Endothelial cell of hepatic sinusoid (primary cell): Measurements from ENCODE around the gene DNAH17.

ENCODE experiments used
- in situ Hi-C: cut with HindIII; loops from 2 replicates; pipeline ENCODE4 v1.10.0; 2017; ENCODE audit warnings: low sequenced_read_pairs

DNAH17 gene, protein sequence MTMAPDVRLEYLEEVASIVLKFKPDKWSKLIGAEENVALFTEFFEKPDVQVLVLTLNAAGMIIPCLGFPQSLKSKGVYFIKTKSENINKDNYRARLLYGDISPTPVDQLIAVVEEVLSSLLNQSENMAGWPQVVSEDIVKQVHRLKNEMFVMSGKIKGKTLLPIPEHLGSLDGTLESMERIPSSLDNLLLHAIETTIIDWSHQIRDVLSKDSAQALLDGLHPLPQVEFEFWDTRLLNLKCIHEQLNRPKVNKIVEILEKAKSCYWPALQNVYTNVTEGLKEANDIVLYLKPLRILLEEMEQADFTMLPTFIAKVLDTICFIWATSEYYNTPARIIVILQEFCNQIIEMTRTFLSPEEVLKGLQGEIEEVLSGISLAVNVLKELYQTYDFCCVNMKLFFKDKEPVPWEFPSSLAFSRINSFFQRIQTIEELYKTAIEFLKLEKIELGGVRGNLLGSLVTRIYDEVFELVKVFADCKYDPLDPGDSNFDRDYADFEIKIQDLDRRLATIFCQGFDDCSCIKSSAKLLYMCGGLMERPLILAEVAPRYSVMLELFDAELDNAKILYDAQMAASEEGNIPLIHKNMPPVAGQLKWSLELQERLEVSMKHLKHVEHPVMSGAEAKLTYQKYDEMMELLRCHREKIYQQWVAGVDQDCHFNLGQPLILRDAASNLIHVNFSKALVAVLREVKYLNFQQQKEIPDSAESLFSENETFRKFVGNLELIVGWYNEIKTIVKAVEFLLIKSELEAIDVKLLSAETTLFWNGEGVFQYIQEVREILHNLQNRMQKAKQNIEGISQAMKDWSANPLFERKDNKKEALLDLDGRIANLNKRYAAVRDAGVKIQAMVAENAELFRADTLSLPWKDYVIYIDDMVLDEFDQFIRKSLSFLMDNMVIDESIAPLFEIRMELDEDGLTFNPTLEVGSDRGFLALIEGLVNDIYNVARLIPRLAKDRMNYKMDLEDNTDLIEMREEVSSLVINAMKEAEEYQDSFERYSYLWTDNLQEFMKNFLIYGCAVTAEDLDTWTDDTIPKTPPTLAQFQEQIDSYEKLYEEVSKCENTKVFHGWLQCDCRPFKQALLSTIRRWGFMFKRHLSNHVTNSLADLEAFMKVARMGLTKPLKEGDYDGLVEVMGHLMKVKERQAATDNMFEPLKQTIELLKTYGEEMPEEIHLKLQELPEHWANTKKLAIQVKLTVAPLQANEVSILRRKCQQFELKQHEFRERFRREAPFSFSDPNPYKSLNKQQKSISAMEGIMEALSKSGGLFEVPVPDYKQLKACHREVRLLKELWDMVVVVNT (N-terminal part only)

GRCh38 chr17:78577296-78577695, at the start of gene DNAH17:
Gene DNAH17 (minus strand): TSS chr17:78577396. CDS start chr17:78575057, 2,339 bp downstream.
- in situ Hi-C loops = no loop called here

DNA sequence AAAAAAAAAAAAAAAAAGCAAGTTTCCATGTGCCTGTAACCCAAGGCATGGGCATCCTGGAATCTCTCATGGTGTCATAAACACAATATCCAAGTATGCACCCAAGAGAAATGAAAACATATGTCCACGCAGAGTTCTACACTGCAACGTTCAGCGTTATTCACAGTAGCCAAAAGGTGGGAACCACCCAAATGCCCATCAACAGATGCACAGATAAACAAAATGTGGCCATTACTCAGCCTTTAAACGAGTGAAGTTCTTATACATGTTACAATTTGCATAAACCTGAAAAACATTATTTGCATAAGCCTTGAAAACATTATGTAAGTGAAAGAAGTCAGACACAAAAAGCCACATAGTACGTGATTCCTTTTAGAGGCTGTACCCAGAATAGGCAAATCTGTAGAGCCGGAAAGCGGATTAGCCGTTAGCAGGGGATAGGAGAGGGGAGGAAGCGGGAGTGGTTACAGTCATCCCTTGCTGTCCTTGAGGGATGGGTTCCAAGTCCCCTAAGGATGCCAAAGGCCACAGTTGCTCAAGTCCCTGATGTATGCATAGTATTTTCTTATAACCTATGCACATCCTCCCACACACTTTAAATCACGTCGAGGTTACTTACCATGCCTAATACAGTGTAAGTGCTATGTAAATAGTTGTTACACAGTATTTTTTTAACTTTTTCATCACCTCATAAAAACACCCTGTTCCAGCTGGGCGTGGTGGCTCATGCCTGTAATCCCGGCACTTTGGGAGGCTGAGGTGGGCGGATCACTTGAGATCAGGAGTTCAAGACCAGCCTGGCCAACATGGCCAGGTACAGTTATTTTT, 47.3 kb upstream of the DNAH17 start:
- in situ Hi-C loops = no loop called here

DNA sequence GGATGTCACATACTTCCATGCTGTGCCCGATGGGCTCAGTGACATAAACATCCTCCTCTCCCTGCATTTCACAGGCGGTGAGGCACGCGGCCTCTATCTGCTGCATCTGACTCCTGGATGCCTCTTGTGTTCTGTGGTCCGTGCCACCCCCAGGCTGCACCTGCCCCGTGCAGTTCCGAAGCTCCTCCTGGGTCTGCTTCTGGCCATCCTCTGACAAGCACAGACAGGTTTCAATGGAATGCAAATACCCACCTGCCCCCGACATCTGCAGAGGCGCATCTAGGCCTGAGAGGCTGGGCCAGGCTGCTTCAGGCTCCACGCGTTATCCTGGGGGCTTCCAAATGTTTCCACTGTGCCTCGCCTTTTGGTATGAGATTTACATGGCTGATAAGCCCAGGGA, 46.3 kb upstream of the DNAH17 start:
- in situ Hi-C loops = no loop called here

DNA sequence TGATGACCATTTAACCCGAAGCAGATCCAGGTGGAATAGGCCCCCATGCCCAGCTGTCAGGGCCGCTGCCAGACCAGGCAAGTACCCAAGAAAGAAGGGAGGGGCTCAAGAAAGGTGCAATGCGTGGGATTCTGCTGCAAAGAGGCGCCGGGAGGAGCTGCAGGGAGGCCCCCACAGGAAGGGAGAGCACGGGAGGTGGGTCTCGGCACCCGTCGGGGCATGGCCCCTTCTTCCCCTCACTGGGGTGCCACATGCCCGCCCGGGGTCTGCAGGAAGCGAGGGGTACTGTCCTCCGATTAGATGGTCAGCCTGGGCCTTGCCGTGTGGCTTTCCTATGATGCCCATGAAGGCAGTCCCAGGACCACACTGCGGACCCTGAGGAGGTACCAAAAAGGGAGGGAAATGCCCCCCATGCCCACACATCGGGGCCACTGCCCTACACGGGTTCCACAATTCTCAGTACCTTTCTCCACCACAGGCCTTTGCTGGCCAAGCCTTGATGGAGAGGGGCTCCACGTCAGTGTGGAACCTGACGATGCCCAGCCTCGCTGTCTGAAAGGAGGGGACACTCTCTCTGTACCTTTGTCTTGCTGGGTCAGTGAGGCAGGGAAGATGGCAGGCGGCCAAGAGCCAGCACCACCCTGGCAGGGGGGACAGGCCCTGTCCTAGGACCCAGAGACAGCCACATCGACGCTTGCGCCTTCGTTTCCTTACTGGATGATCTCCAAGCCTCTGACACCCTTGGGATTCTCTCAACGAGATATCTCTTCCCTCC, 45.5 kb upstream of the DNAH17 start:
- in situ Hi-C loops = no loop called here

DNA sequence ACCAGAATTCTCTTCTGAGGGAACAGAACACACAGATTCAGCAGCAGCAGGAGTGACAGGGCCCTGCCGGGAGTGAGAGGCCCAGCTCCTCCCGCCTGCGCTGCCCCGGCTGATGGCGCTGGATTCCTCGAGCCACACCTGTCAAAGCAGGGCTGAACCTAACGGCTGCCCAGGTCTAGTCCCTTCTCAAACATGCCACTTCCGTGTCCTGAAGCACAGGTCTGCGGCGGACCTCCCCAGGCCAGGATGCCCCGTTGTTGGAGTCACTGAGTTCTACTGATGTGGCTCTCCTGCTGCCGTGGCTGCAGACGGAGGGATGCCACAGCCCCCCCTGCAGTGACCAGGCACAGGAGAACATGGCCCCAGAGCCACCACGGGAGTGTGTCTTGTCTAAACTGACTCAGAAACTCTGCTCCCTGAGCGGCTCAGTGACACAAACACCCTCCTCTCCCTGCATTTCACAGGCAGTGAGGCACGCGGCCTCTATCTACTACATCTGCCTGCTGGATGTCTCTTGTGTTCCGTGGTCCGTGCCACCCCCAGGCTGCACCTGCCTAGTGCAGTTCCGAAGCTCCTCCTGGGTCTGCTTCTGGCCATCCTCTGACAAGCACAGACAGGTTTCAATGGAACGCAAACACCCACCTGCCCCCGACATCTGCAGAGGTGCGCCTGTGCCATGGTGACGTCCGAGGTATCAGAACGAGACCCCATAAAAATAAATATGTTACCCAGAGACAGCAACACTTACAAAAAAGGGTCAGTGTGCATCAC, 44.7 kb upstream of the DNAH17 start:
- in situ Hi-C loops = no loop called here

DNA sequence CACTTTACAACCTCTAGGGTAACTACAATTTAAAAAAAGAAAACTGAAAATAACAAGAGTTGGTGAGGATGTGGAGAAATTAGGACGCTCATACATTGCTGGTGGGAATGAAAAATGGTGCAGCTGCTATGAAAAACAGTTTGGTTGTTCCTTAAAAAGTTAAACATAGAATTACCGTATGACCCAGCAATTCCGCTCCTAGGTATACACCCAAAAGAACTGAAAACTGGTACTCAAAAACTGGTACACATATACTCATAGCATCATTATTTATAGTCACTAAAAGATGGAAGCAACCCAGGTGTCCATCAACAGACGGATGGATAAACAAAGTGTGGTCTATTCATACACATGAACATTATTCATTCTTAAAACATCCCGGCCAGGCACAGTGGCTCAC, 42.9 kb upstream of the DNAH17 start:
- in situ Hi-C loops = no loop called here

GRCh38 chr17:78619334-78619733, 42.1 kb upstream of the DNAH17 start:
- in situ Hi-C loops = no loop called here

- in situ Hi-C loops = no loop called here
Measured at GRCh38 chr17:78618264-78619066, 41.3 kb upstream of the DNAH17 start.

- in situ Hi-C loops = no loop called here
Measured at GRCh38 chr17:78617511-78618061, 40.4 kb upstream of the DNAH17 start.

- in situ Hi-C loops = no loop called here
Measured at GRCh38 chr17:78616946-78617345, 39.8 kb upstream of the DNAH17 start.

DNA sequence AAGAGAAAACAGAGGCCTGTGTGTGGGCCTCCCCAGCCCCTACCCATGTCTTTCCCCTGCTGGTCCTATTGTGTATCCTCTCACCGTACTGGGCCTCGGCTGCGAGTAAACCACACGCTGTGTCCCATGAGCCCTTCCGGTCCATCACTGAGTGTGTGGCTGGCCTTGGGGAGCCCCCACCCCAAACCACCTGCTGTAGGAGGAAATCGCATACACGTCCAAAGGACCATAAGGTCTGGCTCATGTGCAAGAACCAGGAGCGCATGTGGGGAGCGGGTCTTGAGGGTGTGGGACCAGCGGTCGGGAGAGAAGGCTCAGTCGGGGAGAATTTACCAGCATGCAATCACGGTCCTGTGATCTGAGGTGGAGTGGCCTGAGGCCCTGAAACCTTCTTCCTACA, 38.4 kb upstream of the DNAH17 start:
- in situ Hi-C loops = no loop called here

GRCh38 chr17:78613416-78613815, 36.2 kb upstream of the DNAH17 start:
- in situ Hi-C loops = no loop called here

GRCh38 chr17:78611607-78612006, 34.4 kb upstream of the DNAH17 start:
- in situ Hi-C loops = no loop called here

DNA sequence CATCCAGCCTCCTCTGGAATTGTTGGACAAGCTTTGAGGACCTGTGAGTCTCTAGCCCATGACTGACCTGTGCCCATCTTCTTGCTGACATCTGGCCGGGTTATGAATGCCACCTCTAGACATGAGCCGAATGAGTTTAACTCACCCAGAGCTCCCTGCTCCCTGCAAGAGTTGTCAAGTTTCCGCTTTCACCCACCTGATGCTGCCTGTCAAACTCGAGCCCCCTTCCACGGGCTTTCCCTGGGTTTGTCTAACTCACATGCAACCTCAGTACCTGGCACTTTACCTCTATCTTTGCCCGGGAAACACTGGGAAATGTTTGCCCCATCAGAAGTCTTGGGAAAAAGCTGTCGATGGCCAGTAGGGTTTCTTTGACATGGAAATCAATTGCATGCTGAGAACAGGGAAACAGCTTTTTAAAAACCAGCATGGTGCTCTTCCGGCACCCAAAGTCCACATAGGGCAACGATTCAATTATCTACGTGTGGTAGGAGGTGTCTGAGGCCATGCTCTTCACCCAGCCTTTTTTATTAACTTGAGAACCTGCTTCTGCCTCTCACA, 33.8 kb upstream of the DNAH17 start:
- in situ Hi-C loops = no loop called here

GRCh38 chr17:78609191-78609641, 32.0 kb upstream of the DNAH17 start:
- in situ Hi-C loops = no loop called here

DNA sequence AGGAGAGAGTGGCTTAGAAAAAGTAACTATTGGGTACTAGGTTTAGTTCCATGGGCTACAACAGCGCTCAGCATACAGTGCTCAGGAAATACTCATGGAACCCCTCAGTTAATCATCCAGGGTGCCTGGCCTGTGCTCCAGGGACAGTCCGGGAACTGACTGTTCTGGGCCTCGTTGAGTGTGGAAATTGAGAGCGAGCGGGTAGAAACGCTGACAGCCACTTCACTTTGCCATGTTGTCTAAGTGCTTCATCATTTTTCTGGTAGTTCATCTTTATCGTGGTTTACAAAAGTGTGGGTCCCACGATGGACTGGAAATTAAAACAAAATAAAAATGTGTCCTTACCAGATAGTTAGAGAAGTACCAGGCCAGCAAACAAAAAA, 31.6 kb upstream of the DNAH17 start:
- in situ Hi-C loops = no loop called here

DNA sequence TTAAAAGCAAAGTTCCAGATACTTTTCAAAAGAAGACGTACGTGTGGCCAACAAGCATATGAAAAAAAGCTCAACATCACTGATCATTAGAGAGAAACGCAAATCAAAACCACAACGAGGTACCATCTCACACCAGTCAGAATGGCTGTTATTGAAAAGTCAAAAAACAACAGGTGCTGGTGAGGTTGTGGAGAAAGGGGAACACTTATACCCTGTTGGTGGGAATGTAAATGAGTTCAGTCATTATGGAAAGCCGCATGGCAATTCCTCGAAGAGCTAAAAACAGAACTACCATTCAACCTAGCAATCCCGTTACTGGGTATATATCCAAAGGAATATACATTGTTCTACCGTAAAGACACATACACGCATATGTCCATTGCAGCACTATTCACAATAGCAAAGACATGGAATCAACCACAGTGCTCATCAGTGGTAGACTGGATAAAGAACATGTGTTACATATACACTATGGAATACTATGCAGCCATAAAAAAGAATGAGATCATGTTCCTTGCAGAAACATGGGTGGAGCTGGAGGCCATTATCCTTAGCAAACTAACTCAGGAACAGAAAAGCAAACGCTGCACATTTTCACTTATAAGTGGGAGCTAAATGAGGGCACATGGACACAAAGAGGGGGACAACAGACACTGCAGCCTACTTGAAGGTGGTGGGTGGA, 31.1 kb upstream of the DNAH17 start:
- in situ Hi-C loops = no loop called here
